ENCODE measurements around the gene VIPR2. TPM values are rescaled to one million over a fixed set of nuclear protein-coding genes. Genes with fewer than 3 reads are reported as not detected.

Gene VIPR2
- total and polyA plus RNA-seq, 2 experiments from 2014 or later: 2.2 to 2.4 TPM

- Histone ChIP-seq H3K4me1 (ENCODE audit: low read depth) (no peaks in the 10 kb centered on the region), H3K36me3 (no peaks in the 10 kb centered on the region), H3K27me3 (no peaks in the 10 kb centered on the region), H3K9me3 (ENCODE audit: low read depth) (no peaks in the 10 kb centered on the region), H3K27ac (no peak overlapping the region), H3K4me3 (no peak overlapping the region)
- TF ChIP-seq, protein P1, sequence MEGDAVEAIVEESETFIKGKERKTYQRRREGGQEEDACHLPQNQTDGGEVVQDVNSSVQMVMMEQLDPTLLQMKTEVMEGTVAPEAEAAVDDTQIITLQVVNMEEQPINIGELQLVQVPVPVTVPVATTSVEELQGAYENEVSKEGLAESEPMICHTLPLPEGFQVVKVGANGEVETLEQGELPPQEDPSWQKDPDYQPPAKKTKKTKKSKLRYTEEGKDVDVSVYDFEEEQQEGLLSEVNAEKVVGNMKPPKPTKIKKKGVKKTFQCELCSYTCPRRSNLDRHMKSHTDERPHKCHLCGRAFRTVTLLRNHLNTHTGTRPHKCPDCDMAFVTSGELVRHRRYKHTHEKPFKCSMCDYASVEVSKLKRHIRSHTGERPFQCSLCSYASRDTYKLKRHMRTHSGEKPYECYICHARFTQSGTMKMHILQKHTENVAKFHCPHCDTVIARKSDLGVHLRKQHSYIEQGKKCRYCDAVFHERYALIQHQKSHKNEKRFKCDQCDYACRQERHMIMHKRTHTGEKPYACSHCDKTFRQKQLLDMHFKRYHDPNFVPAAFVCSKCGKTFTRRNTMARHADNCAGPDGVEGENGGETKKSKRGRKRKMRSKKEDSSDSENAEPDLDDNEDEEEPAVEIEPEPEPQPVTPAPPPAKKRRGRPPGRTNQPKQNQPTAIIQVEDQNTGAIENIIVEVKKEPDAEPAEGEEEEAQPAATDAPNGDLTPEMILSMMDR (IDR thresholded peaks at IDR 0.05; ENCODE audit: low read depth, low read length): no peak
- DNase-seq (ENCODE audit: low read depth in 1 of 2, low spot score in 1 of 2): no peak
Measured at GRCh38 chr7:159067576-159068487, 76.8 kb downstream of the VIPR2 start.

DNA sequence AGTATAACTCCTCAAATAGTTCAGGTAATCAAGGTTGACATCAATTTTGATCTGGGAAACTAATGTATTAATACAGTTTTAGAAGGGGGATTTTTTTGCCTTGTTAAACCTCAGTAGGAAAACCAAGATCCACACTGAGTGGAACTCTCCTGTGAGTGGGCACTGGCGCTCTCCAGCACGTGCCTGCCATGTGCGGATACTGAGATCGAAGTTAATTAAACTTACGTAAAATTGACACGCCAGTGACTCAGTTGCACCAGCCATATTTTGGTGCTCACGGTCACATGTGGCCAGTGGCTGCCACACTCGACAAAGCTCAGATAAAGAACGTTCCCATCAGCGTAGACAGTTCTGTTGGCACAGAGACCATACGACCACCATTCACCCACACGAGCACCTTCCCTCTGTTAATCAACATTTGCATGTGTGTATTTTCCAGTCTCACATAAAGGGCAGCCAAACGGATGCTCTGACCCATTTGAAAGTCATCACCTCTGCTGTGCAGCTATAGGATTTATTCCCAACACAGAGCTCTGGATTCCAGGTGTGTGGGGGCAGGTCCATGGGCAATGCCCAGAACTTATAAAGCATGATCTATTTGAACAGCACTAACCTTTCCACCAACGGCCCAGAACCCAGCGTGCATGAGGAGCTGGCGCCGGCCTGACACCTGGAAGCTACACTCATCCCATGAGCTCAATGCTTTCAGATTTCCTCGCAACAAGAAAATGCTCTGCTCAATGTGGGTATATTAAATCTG is 77.7 kb downstream of the VIPR2 start:
- Histone ChIP-seq H3K9me3 (ENCODE audit: low read depth) (no peaks in the 10 kb centered on the region), H3K36me3 (no peaks in the 10 kb centered on the region), H3K27me3 (no peaks in the 10 kb centered on the region), H3K4me3 (no peak overlapping the region), H3K4me1 (ENCODE audit: low read depth) (no peaks in the 10 kb centered on the region), H3K27ac (no peak overlapping the region)
- no peak for DNase-seq (ENCODE audit: low read depth in 1 of 2, low spot score in 1 of 2)
- TF ChIP-seq, protein P1 (IDR thresholded peaks at IDR 0.05; ENCODE audit: low read depth, low read length): no peak

DNA sequence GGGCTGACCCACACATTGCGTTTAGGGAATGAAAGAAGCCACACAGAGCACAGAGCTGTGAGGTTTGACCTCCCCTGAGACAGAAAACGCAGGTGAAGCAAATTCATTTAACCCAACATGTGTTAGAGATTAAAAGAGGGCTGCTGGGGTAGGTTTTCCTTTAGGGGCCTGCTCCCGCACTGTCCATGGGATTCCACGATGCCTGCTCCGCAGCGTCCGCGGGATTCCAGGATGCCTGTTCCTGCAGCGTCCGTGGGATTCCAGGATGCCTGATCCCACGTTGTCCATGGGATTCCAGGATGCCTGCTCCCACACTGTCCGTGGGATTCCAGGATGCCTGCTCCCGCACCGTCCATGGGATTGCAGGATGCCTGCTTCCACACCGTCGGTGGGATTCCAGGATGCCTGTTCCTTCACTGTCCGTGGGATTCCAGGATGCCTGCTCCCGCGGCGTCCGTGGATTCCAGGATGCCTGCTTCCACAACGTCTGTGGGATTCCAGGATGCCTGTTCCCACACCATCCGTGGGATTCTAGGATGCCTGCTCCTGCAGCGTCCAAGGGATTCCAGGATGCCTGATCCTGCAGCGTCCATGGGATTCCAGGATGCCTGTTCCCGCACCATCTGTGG is 78.7 kb downstream of the VIPR2 start:
- Histone ChIP-seq H3K9me3 (ENCODE audit: low read depth) (no peaks in the 10 kb centered on the region), H3K4me1 (ENCODE audit: low read depth) (no peaks in the 10 kb centered on the region), H3K4me3 (no peak overlapping the region), H3K27ac (no peak overlapping the region), H3K27me3 (no peaks in the 10 kb centered on the region), H3K36me3 (no peaks in the 10 kb centered on the region)
- DNase-seq (ENCODE audit: low read depth in 1 of 2, low spot score in 1 of 2): no peak
- TF ChIP-seq, protein P1 (IDR thresholded peaks at IDR 0.05; ENCODE audit: low read depth, low read length): no peak

DNA sequence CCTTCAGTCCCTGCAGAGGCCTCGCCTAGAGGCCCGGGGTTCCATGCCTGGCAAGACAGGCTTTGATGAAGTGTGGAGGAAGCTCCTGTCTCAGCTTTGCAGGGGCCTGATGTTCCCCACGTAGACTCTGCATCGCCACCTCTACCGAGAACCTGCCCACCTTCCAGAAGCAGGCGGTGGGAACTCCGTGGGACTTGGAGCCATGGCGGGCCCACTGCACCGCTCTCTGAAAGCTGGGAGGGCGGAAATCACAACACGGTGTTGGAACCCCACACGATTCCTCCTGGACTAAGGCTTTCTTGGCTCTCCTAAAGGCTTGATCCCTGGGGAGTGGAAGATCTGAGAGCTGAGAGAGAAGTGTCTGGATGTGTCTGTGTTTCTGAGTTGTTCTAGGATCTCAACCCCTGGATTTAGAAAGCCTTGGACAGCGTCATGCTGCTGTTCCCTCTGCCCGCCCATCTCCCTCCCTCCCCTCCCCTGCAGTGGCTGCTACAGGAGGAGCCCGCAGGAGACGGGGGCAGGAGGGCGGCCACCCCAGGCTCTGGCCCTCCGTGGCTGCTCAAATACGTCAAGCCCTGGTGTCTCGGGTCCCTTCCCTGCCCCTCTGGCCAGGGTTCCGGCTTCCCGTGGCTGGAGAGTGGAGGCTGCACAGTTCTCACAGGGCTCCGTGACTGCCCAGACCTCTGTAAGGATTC is 79.7 kb downstream of the VIPR2 start:
- H3K27me3 ChIP-seq: no peaks in the 10 kb centered on the region
- TF ChIP-seq, protein P1 (IDR thresholded peaks at IDR 0.05; ENCODE audit: low read depth, low read length): no peak
- H3K36me3 ChIP-seq: no peaks in the 10 kb centered on the region
- no peaks in the 10 kb centered on the region for H3K4me1 ChIP-seq (ENCODE audit: low read depth)
- no peak overlapping the region for H3K4me3 ChIP-seq
- H3K9me3 ChIP-seq (ENCODE audit: low read depth): no peaks in the 10 kb centered on the region
- no peak overlapping the region for H3K27ac ChIP-seq
- no peak for DNase-seq (ENCODE audit: low read depth in 1 of 2, low spot score in 1 of 2)

Data from cardiac muscle cell (in vitro differentiated cells and primary cell).